ENCODE results near the gene SLC23A1. TPM values are rescaled to one million over a fixed set of nuclear protein-coding genes. Genes with fewer than 3 reads are reported as not detected.

SLC23A1 gene
- total and polyA plus RNA-seq, 2 of the 13 experiments (the other 11 are each of a cell fraction or from before 2014, with no cell fraction given) = 6.0 to 6.6 TPM

DNA sequence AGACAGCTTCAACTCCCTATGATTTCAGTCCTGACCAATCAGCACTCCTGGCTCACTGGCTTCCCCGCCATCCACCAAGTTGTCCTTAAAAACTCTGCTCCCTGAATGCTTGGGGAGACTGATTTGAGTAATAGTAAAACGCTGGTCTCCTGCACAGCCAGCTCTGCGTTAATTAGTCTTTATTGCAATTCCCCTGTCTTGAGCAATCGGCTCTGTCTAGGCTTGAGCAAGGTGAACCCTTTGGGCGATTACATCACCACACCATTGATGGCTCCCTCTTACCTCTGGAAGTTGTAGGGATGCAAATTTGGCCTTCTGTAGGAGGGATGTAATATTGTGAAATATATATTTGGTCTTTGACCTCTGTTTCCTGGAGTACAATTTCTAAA is 2.9 kb upstream of the SLC23A1 start (continued):
- TF ChIP-seq NR2F1 (CRISPR knock-in tag; IDR thresholded peaks at IDR 0.05) (0 out of 4 replicates have a peak, but pooled peaks of 1 of the 2 experiments have one; percentile 10), REPIN1 (CRISPR knock-in tag; IDR thresholded peaks at IDR 0.05; ENCODE audit: borderline replicate concordance, low read depth) (no peak)

DNA sequence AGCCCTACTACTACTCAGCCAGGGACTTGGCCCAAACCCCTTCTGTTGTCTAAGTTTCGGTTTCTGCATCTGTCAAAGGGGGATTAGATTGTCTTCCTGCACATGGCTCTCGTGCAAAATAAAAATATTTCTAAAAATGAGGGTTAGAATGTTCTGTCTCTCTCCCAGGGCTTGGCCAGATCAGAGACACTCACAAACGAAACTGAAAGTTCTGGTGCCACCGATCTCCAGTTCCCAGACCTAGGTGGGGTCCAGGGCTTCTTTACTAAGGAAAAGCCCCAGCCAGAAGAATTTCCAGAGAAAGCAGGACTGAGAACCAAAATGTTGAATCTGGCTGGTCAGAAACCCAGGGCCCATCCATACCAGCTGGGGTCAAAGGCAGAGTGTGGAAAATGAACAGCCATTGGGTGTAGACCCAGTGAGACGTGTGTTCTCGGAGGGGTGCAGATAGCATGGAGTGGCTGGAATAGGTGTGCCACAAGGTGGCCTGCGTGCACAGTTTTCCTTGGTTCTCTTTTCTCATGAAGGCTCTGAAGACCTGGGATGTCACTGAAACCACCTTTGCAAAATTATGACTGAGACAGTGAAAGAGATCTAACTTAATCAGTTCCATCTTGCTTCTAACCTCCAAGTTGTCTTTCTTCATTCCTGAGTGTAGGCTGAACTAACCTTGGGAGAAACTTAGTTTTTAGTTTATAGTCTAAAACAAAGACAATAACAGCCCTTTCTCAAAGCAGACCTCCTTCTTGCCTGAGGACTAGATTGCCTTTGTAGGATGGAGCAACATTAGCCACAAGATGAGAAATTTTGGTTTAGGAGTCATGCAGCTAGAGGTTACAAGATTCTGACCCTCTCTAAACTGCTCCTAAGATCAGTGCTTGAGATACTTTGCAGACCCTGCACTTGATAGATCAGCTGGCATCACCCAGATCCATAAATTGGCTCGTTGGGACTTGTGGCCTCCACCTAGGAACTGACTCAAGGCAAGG is 2.3 kb upstream of the SLC23A1 start:
- Histone ChIP-seq H3K4me2 (ENCODE audit: low read depth, low read length) (peak overlapping the region; percentile 92), H4K20me1 (ENCODE audit: insufficient read depth, low read length) (no peaks in the 10 kb centered on the region), H3K9me3 (ENCODE audit: low read length) (no peaks in the 10 kb centered on the region), H3K4me3 (replicated peaks in 1 of 3; ENCODE audit: insufficient read depth in 1 of 3, low read depth in 2 of 3, low read length in 3 of 3) (peak overlapping the region; percentile 68 to 79 (median 76)), H3K27ac (ENCODE audit: extremely low read length, insufficient read depth, low read length) (peak overlapping the region; percentile 69), H3K9ac (ENCODE audit: insufficient read depth, low read depth, low read length) (peak overlapping the region; percentile 73), H3K79me2 (ENCODE audit: insufficient read depth, low read length) (peaks cover 16% of the 10 kb centered on the region), H3K36me3 (replicated peaks in 1 of 2; ENCODE audit: control insufficient read depth in 1 of 2, insufficient read depth in 2 of 2, low read length in 2 of 2) (no peaks in the 10 kb centered on the region), H3K27me3 (ENCODE audit: control insufficient read depth in 1 of 2, insufficient read depth in 2 of 2, low read length in 2 of 2) (no peaks in the 10 kb centered on the region; a peak in 1 of 5 replicates), H3K4me1 (ENCODE audit: insufficient read depth, low read length) (peaks cover 81% of the 10 kb centered on the region), H2AFZ (ENCODE audit: low read length) (peak overlapping the region; percentile 94)
- no TSS peak for BruUV-seq (replicated peaks)
- peak; percentile 73 for ATAC-seq
- intact Hi-C loops (cut with micrococcal nuclease; ENCODE audit: unreplicated experiment) (loop anchor here (1.0 to 2.0 kb wide), 2 partner anchors 17 to 133 kb away; no protein-coding TSS in a partner anchor), in situ Hi-C loops (cut with HindIII; ENCODE audit: extremely low pct_ligation_motif_present, low pct_unique_long_range_greater_than_20kb) (no loop called here)
- FAIRE-seq = peak; percentile 95
- peak; percentile 73 for DNase-seq (ENCODE audit: low spot score)
- ChIA-PET POLR2A (interaction anchor here (1.1 to 1.7 kb wide), 4 partner anchors 18 to 176 kb away, joined by 4 to 6 read pairs (median 6); partner anchors contain the start of genes PAIP2, SPATA24 and UBE2D2), CTCF (ENCODE audit: low intra/inter-chr PET ratio, low total read pairs) (interaction anchor here (1.3 to 1.9 kb wide), 2 partner anchors 17 to 128 kb away, joined by 4 to 6 read pairs; no protein-coding TSS in a partner anchor)
- 3% methylated on average over 7 of the region's 8 CpGs for WGBS (ENCODE audit: low lambda C conversion rate)
- TF ChIP-seq, protein P1, sequence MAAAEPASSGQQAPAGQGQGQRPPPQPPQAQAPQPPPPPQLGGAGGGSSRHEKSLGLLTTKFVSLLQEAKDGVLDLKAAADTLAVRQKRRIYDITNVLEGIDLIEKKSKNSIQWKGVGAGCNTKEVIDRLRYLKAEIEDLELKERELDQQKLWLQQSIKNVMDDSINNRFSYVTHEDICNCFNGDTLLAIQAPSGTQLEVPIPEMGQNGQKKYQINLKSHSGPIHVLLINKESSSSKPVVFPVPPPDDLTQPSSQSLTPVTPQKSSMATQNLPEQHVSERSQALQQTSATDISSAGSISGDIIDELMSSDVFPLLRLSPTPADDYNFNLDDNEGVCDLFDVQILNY (CRISPR knock-in tag; conservative IDR thresholded peaks at IDR 0.05) = no peak
- TF ChIP-seq, protein P2, sequence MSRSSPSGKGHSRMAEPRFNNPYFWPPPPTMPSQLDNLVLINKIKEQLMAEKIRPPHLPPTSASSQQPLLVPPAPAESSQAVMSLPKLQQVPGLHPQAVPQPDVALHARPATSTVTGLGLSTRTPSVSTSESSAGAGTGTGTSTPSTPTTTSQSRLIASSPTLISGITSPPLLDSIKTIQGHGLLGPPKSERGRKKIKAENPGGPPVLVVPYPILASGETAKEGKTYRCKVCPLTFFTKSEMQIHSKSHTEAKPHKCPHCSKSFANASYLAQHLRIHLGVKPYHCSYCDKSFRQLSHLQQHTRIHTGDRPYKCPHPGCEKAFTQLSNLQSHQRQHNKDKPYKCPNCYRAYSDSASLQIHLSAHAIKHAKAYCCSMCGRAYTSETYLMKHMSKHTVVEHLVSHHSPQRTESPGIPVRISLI (CRISPR knock-in tag; IDR thresholded peaks at IDR 0.05; ENCODE audit: borderline replicate concordance) = no peak
- TF ChIP-seq MBD4 (IDR thresholded peaks at IDR 0.05; ENCODE audit: borderline replicate concordance, low read length) (no peak), AGO2 (optimal IDR thresholded peaks at IDR 0.05; ENCODE audit: low read depth, low read length) (no peak), ZNF772 (CRISPR knock-in tag; IDR thresholded peaks at IDR 0.05) (0 out of 2 replicates have a peak, but pooled peaks have one; percentile 19), MTF2 (CRISPR knock-in tag; IDR thresholded peaks at IDR 0.05; ENCODE audit: borderline replicate concordance) (no peak), ZNF3 (CRISPR knock-in tag; IDR thresholded peaks at IDR 0.05) (no peak), ARNT (IDR thresholded peaks at IDR 0.05) (no peak), ZNF121 (CRISPR knock-in tag; IDR thresholded peaks at IDR 0.05) (no peak), FOXP1 (IDR thresholded peaks at IDR 0.05) (no peak), FOXP1 (CRISPR knock-in tag; IDR thresholded peaks at IDR 0.05) (no peak), TSC22D2 (CRISPR knock-in tag; IDR thresholded peaks at IDR 0.05; ENCODE audit: borderline replicate concordance) (0 out of 2 replicates have a peak, but pooled peaks have one; percentile 62), ZNF317 (CRISPR knock-in tag; IDR thresholded peaks at IDR 0.05) (no peak)
- TF ChIP-seq, protein P3, sequence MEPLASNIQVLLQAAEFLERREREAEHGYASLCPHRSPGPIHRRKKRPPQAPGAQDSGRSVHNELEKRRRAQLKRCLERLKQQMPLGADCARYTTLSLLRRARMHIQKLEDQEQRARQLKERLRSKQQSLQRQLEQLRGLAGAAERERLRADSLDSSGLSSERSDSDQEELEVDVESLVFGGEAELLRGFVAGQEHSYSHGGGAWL (CRISPR knock-in tag; IDR thresholded peaks at IDR 0.05) = no peak
- TF ChIP-seq, protein P4, sequence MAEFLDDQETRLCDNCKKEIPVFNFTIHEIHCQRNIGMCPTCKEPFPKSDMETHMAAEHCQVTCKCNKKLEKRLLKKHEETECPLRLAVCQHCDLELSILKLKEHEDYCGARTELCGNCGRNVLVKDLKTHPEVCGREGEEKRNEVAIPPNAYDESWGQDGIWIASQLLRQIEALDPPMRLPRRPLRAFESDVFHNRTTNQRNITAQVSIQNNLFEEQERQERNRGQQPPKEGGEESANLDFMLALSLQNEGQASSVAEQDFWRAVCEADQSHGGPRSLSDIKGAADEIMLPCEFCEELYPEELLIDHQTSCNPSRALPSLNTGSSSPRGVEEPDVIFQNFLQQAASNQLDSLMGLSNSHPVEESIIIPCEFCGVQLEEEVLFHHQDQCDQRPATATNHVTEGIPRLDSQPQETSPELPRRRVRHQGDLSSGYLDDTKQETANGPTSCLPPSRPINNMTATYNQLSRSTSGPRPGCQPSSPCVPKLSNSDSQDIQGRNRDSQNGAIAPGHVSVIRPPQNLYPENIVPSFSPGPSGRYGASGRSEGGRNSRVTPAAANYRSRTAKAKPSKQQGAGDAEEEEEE (CRISPR knock-in tag; IDR thresholded peaks at IDR 0.05; ENCODE audit: borderline replicate concordance) = no peak

Data from HepG2 (cell line).